Omental fat pad (tissue), 4 donors: ENCODE measurements around the gene GALNT12. TPM values are rescaled to one million over a fixed set of nuclear protein-coding genes. Genes with fewer than 3 reads are reported as not detected.

Source experiments
- ATAC-seq: fragments of 150-250 bp; one replicate; pipeline ENCODE4 v1.9.1; 2016; ENCODE audit warnings: mild to moderate bottlenecking, moderate library complexity; ENCODE audit not compliant: low FRiP score
- DNase-seq: peaks from one replicate; pipeline ENCODE4 v3.0.0-alpha.2; 2019; ENCODE audit warnings: low spot score
- total RNA-seq, 4 donors: library from RNA; depleted of rRNA; stranded (reverse); fragments of >200 nt; gene quantifications; one replicate each; pipeline ENCODE4 v1.1.0, GENCODE V29; 2016
- TF ChIP-seq, protein P1 (sequence below), 3 donors: fragments of 450-650 bp; IDR thresholded peaks; one replicate each; pipeline ENCODE4 v1.5.1; 2016 to 2017; ENCODE audit warnings: antibody characterized with exemption in 3 of 3, mild to moderate bottlenecking in 3 of 3, moderate library complexity in 2 of 3

GALNT12 gene
- total RNA-seq, 4 donors from 2014 or later = 1.6 to 6.6 (median 4.5) TPM

GRCh38 chr9:98877311-98877710 lies 69.8 kb downstream of the GALNT12 start:
- TF ChIP-seq, protein P1, sequence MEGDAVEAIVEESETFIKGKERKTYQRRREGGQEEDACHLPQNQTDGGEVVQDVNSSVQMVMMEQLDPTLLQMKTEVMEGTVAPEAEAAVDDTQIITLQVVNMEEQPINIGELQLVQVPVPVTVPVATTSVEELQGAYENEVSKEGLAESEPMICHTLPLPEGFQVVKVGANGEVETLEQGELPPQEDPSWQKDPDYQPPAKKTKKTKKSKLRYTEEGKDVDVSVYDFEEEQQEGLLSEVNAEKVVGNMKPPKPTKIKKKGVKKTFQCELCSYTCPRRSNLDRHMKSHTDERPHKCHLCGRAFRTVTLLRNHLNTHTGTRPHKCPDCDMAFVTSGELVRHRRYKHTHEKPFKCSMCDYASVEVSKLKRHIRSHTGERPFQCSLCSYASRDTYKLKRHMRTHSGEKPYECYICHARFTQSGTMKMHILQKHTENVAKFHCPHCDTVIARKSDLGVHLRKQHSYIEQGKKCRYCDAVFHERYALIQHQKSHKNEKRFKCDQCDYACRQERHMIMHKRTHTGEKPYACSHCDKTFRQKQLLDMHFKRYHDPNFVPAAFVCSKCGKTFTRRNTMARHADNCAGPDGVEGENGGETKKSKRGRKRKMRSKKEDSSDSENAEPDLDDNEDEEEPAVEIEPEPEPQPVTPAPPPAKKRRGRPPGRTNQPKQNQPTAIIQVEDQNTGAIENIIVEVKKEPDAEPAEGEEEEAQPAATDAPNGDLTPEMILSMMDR (IDR thresholded peaks at IDR 0.05) = no peak
- DNase-seq (no peak), ATAC-seq (no peak)

GRCh38 chr9:98879094-98879962 lies 71.9 kb downstream of the GALNT12 start:
- TF ChIP-seq, protein P1 (IDR thresholded peaks at IDR 0.05) = no peak
- DNase-seq (no peak), ATAC-seq (no peak)

DNA sequence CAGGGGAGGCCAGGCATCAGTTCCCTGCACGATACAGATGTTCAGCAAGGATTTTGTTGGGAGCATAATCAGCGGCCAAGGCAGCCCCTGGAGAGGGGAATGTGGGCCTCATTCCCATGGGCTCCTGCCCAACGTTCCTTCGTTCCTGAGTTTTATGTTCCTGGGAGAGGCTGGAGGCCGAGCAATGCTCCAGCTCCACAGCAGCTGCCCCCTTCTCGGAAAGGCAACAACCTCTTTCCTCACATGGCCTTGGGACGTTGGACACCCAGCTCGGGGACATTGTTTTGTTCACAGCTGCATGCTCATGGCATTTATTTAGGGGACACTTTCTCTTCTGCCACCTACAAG lies 72.5 kb downstream of the GALNT12 start:
- ATAC-seq (no peak), DNase-seq (no peak)
- TF ChIP-seq, protein P1 (IDR thresholded peaks at IDR 0.05) = no peak

GRCh38 chr9:98880311-98881015 lies 73.0 kb downstream of the GALNT12 start:
- TF ChIP-seq, protein P1 (IDR thresholded peaks at IDR 0.05) = no peak
- DNase-seq = no peak
- no peak for ATAC-seq

GRCh38 chr9:98881356-98881755 lies 73.9 kb downstream of the GALNT12 start:
- TF ChIP-seq, protein P1 (IDR thresholded peaks at IDR 0.05) = no peak
- no peak for DNase-seq
- ATAC-seq = no peak

DNA sequence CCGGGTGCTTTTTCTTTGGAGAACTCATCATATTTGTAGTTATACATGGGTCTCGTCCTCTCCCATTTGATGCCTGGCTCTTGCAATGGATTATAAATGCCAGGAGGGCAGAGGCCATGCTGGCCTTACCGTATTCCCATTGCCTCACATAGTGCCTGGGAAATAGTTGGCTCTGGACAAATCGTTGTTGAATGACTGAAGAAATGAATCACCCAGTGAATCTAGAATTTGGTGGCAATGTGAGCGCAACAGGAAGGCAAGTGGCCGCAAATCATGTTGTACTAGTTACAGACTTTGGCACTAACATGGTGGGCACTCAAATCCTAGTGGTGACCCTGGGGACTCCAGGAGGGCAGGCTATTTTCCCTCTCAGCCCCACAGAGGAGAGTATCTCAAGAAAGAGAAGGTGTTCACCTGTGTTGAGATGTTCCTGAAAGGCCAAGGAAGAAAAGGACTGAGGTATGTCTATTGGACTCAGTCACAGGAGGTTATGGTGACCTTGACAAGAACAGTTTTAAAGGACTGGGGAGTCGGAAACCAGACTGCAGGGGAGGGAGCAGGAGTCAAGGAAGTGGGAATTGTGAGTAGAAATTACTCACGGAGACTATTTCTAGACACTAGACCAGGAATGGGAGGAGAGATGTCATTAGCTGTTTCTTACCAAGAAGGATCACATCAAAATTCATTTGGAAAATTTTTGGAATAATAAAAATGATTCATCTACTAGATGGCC lies 74.5 kb downstream of the GALNT12 start:
- ATAC-seq (no peak), DNase-seq (no peak)
- TF ChIP-seq, protein P1 (IDR thresholded peaks at IDR 0.05) = no peak
